C4-2B (cell line): ENCODE data around the gene ZNF93.
A peak's percentile ranks its signal among the peaks of the same experiment; 100 is the strongest.
"Not testable (repeated sequence)": the region's sequence is repeated elsewhere in the genome, so short reads cannot be mapped to it uniquely, and the experiment has no call there.

Experiments
- H3K27ac ChIP-seq: fragments of 450-650 bp; 2 replicates; pipeline ENCODE4 v1.5.1; 2017
- ZFX ChIP-seq: fragments of 450-650 bp; IDR thresholded peaks from 2 replicates; pipeline ENCODE4 v1.6.1; 2017
- TF ChIP-seq, protein P1 (sequence below): fragments of 450-650 bp; conservative IDR thresholded peaks from 2 replicates; pipeline ENCODE4 v1.5.1; 2017; ENCODE audit warnings: mild to moderate bottlenecking

Gene ZNF93

DNA sequence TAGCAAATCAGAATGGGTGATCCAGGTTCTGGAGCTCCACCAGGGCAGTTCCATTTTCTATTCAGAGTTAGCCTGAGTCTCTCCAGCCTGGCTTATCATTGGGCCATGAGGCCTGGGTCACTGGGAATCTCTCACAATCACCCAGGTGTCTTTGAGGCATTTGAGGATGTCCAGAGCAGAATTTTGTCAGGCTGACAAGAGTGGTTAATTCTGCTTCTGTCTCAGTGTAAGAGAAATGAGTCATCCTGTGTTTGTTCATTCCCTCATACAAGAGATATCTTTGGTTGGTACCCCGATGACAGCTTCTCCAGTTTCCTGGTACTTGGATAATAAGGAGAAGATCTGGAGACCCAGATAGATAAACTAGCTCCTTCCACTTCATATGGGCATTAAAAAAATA lies 10.4 kb downstream of the ZNF93 start:
- no peak for TF ChIP-seq ZFX
- TF ChIP-seq, protein P1, sequence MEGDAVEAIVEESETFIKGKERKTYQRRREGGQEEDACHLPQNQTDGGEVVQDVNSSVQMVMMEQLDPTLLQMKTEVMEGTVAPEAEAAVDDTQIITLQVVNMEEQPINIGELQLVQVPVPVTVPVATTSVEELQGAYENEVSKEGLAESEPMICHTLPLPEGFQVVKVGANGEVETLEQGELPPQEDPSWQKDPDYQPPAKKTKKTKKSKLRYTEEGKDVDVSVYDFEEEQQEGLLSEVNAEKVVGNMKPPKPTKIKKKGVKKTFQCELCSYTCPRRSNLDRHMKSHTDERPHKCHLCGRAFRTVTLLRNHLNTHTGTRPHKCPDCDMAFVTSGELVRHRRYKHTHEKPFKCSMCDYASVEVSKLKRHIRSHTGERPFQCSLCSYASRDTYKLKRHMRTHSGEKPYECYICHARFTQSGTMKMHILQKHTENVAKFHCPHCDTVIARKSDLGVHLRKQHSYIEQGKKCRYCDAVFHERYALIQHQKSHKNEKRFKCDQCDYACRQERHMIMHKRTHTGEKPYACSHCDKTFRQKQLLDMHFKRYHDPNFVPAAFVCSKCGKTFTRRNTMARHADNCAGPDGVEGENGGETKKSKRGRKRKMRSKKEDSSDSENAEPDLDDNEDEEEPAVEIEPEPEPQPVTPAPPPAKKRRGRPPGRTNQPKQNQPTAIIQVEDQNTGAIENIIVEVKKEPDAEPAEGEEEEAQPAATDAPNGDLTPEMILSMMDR = no peak
- no peak overlapping the region for H3K27ac ChIP-seq

DNA sequence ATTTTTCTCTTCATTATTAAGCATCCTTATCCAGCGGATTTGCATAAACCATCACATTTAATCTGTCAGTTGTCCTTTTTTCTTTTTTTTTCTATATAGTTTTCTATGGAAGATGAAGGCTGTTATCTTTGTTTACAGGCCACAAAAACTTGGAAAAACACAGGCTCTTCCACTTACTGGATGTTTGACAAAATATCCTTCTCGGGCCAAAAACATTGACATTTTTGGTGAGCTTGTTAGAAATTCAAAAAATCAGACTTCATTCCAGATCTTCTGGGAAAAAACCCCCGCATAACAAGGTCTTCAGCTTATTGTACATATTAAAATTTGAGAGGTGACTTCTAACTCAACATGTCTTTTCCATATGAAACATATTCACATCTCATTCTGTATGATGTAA lies 13.8 kb downstream of the ZNF93 start:
- TF ChIP-seq, protein P1 = no peak
- TF ChIP-seq ZFX = no peak
- H3K27ac ChIP-seq = no peak overlapping the region

GRCh38 chr19:19930417-19930816 lies 29.7 kb downstream of the ZNF93 start:
- TF ChIP-seq, protein P1 = peak; percentile 59
- H3K27ac ChIP-seq = not testable (repeated sequence)

- H3K27ac ChIP-seq = not testable (repeated sequence)
These were observed 32.9 kb downstream of the ZNF93 start for GRCh38 chr19:19933432-19934314.

GRCh38 chr19:19937403-19937802 lies 36.7 kb downstream of the ZNF93 start:
- TF ChIP-seq, protein P1 = no peak
- TF ChIP-seq ZFX = no peak
- no peak overlapping the region for H3K27ac ChIP-seq

- TF ChIP-seq, protein P1 = no peak
- no peak for TF ChIP-seq ZFX
These were observed 37.7 kb downstream of the ZNF93 start for GRCh38 chr19:19938449-19938848.

DNA sequence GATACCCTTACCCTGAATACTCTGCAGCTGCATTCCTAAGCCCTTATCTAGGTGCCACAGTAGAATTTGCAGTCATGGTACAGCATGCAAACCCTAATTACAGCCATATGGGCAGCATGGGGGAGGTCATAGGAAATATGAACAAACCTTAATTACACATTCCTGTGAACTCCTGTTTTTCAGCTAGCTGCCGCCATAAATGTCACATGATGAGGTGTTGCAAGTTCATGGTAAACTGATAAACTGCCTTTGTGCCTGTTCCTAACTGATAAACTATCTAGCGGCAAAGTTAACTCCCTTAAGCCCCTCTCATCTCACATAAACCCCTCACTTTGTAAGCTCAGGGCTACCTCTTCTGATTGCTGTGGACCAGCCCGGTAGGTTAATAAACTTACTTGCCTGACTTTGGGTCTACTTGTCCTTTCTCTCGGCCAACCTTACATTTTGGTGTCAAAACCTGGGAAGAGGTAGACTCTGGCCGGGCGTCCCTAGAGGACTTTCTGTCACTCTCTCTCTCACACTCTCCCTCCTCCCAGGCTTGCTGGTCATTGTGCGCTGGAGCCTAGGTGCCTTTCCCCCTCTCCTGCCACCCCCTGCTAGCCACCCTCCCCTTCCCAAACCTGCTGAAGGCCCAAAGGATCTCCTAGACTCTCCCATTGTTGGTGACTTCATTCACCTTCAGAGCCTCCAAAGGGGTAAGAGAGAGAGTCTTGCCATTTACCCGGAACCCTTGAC lies 43.3 kb downstream of the ZNF93 start:
- TF ChIP-seq, protein P1 = no peak
- TF ChIP-seq ZFX = no peak
- H3K27ac ChIP-seq = no peak overlapping the region

More at GRCh38 chr19:19938449-19938848, 37.7 kb downstream of the ZNF93 start:
- H3K27ac ChIP-seq = no peak overlapping the region
